ENCODE results near the gene TBPL1. TPM values are rescaled to one million over a fixed set of nuclear protein-coding genes. Genes with fewer than 3 reads are reported as not detected.

Gene TBPL1
- total and polyA plus RNA-seq, 4 donors = 37.7 to 77.9 (median 62.9) TPM

DNA sequence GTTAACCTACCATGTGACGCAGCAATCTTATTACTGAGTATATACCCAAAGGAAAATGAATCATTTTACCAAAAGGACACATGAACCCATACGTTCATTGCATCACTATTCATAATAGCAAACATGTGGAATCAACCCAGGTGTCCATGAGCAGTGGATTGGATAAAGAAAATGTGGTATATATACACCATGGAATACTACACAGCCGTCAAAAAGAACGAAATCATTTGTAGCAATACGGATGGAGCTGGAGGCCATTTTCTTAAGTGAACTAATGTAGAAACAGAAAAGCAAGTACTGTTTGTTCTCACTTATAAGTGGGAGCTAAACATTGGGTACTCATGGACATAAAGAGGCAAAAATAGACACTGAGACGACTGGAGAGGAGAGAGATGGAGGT lies 44.2 kb downstream of the TBPL1 start:
- DNase-seq (ENCODE audit: low read depth in 4 of 6, low spot score in 6 of 6) = no peak
- no peaks in the 10 kb centered on the region for H3K9me3 ChIP-seq (ENCODE audit: control insufficient read depth, insufficient read depth, low read length)
- 100% methylated on average over 2 of the region's 6 CpGs for WGBS (ENCODE audit: insufficient coverage)
- no peaks in the 10 kb centered on the region for H3K4me1 ChIP-seq (ENCODE audit: control insufficient read depth, insufficient read depth, low read length)
- H3K36me3 ChIP-seq (ENCODE audit: control insufficient read depth, insufficient read depth, low read length) = no peaks in the 10 kb centered on the region
- no peak overlapping the region for H3K27ac ChIP-seq (ENCODE audit: low read depth, low read length)
- H3K27me3 ChIP-seq (ENCODE audit: control insufficient read depth, insufficient read depth, low read length) = no peaks in the 10 kb centered on the region
- H3K4me3 ChIP-seq (ENCODE audit: low read depth, low read length) = no peak overlapping the region

DNA sequence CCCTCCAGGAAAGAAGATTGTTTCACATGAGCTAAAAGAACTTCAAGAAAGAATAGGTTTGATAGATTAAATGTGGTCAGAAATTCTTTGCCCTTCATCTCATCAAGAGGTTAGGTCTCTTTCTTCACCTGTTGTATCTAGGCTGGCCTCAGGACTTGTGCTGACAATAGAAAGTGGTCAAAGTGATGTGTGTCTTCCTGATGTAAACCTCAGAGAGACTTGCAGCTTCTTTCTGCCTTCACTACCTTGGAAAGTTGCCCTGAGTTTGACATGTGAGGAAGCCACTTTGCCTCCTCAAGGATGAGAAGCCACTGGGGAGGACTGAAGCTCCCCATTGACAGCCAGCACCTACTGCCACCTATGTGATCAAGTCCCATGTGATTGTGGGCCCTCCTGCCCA lies 46.3 kb downstream of the TBPL1 start:
- no peak overlapping the region for H3K27ac ChIP-seq (ENCODE audit: low read depth, low read length)
- no peaks in the 10 kb centered on the region for H3K9me3 ChIP-seq (ENCODE audit: control insufficient read depth, insufficient read depth, low read length)
- DNase-seq (ENCODE audit: low read depth in 4 of 6, low spot score in 6 of 6) = no peak
- peaks cover 3% of the 10 kb centered on the region for H3K4me1 ChIP-seq (ENCODE audit: control insufficient read depth, insufficient read depth, low read length)
- no peaks in the 10 kb centered on the region for H3K27me3 ChIP-seq (ENCODE audit: control insufficient read depth, insufficient read depth, low read length)
- H3K4me3 ChIP-seq (ENCODE audit: low read depth, low read length) = no peak overlapping the region
- no peaks in the 10 kb centered on the region for H3K36me3 ChIP-seq (ENCODE audit: control insufficient read depth, insufficient read depth, low read length)

DNA sequence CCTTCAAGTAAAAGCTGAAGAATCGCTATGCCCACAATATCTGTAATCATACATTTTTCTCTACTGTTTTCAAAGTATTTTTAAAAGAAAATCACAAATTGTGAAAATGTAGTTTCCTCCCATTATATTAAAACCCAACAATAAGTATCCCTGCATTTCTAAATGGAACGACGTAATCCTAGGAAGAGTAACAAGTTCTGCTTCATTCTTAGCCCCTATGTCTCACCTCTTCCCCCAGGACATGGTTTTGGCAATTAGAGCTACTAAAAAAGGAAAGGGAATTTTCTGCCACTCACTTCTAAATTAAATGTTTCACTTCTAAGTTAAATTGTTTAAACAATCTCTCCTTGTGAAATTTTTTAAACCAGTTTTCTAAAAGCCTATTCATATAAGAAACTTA lies 47.4 kb downstream of the TBPL1 start:
- Histone ChIP-seq H3K27me3 (ENCODE audit: control insufficient read depth, insufficient read depth, low read length) (no peaks in the 10 kb centered on the region), H3K27ac (ENCODE audit: low read depth, low read length) (no peak overlapping the region), H3K4me3 (ENCODE audit: low read depth, low read length) (no peak overlapping the region), H3K9me3 (ENCODE audit: control insufficient read depth, insufficient read depth, low read length) (no peaks in the 10 kb centered on the region), H3K36me3 (ENCODE audit: control insufficient read depth, insufficient read depth, low read length) (no peaks in the 10 kb centered on the region), H3K4me1 (ENCODE audit: control insufficient read depth, insufficient read depth, low read length) (peaks cover 3% of the 10 kb centered on the region)
- WGBS (ENCODE audit: insufficient coverage) = no CpG with 5 or more reads among the region's 3 CpGs
- no peak for DNase-seq (ENCODE audit: low read depth in 4 of 6, low spot score in 6 of 6)

DNA sequence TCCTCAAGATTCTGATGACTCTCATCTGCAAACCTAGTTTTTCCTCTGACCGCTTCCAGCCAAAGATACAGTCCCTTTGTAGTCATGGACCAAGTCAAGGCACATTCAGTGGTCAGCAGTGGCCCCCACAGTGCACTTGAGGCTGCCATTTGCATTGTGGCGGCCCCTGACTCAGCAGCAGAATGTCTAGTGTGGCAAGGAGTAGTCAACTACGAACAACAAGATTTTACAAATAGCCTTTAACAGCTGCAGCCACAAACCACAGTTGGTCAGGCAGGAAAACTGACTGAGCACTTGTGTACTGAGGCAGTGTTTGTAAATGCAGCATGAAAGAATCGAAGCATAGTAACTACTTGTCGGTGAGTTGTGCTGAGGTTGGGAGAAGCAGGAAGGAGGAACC lies 49.8 kb downstream of the TBPL1 start:
- Histone ChIP-seq H3K36me3 (ENCODE audit: control insufficient read depth, insufficient read depth, low read length) (no peaks in the 10 kb centered on the region), H3K4me1 (ENCODE audit: control insufficient read depth, insufficient read depth, low read length) (peaks cover 3% of the 10 kb centered on the region), H3K27me3 (ENCODE audit: control insufficient read depth, insufficient read depth, low read length) (no peaks in the 10 kb centered on the region), H3K4me3 (ENCODE audit: low read depth, low read length) (no peak overlapping the region), H3K9me3 (ENCODE audit: control insufficient read depth, insufficient read depth, low read length) (no peaks in the 10 kb centered on the region), H3K27ac (ENCODE audit: low read depth, low read length) (peak overlapping the region; percentile 53)
- 44% methylated on average over 3 of the region's 5 CpGs for WGBS (ENCODE audit: insufficient coverage)
- peak in 3 of 6 donors; percentile 12 to 61 (median 27) for DNase-seq (ENCODE audit: low read depth in 4 of 6, low spot score in 6 of 6)

DNA sequence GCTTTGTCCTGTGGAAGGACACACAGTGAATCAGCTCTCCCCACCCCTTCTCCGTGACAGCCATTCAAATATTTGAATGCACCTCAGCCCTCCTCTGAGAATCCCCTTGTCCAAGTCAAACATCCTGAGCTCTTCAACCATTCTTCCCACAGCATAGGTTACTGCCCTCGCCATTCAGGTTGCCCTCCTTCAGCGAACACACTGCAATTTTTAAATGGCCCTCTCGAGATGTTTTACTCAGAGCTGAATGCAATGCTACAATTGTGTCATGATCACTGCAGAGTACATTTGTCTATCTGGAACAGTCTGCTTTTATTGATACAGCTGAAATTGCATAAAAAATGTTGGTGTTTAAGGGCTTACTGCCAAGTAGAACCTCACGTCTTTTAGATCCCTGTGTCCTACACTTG lies 50.5 kb downstream of the TBPL1 start:
- peak overlapping the region; percentile 53 for H3K27ac ChIP-seq (ENCODE audit: low read depth, low read length)
- peak in 2 of 6 donors; percentile 28 to 47 for DNase-seq (ENCODE audit: low read depth in 4 of 6, low spot score in 6 of 6)
- H3K4me3 ChIP-seq (ENCODE audit: low read depth, low read length) = no peak overlapping the region

DNA sequence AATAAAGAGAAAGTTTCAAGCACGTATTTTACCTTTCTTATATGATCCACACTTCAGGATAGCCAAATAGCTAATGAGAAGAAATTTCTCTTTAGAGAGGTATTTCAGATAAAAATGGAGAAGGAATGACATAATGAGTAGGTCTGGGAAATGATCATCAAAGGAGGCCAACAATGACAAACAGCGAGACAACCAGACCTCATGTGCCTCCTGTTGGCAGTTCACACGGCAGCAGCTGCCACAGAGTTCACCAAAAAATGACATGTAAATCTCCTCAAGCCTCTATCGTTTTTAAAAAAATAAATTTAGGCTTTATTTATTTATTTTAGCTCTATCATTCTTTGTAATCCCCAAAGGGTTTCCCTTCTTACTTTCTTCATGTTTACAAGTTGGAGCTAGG lies 51.7 kb downstream of the TBPL1 start:
- Histone ChIP-seq H3K4me1 (ENCODE audit: control insufficient read depth, insufficient read depth, low read length) (peaks cover 3% of the 10 kb centered on the region), H3K27me3 (ENCODE audit: control insufficient read depth, insufficient read depth, low read length) (no peaks in the 10 kb centered on the region), H3K36me3 (ENCODE audit: control insufficient read depth, insufficient read depth, low read length) (no peaks in the 10 kb centered on the region), H3K27ac (ENCODE audit: low read depth, low read length) (no peak overlapping the region), H3K9me3 (ENCODE audit: control insufficient read depth, insufficient read depth, low read length) (peaks cover 2% of the 10 kb centered on the region), H3K4me3 (ENCODE audit: low read depth, low read length) (no peak overlapping the region)
- no peak for DNase-seq (ENCODE audit: low read depth in 4 of 6, low spot score in 6 of 6)
- WGBS (ENCODE audit: insufficient coverage) = no CpG with 5 or more reads among the region's 4 CpGs

More for the DNA sequence above, 50.5 kb downstream of the TBPL1 start:
- WGBS (ENCODE audit: insufficient coverage) = 36% methylated on average over 1 of the region's 5 CpGs
- Histone ChIP-seq H3K9me3 (ENCODE audit: control insufficient read depth, insufficient read depth, low read length) (no peaks in the 10 kb centered on the region), H3K4me1 (ENCODE audit: control insufficient read depth, insufficient read depth, low read length) (peaks cover 3% of the 10 kb centered on the region), H3K36me3 (ENCODE audit: control insufficient read depth, insufficient read depth, low read length) (no peaks in the 10 kb centered on the region), H3K27me3 (ENCODE audit: control insufficient read depth, insufficient read depth, low read length) (no peaks in the 10 kb centered on the region)

DNA sequence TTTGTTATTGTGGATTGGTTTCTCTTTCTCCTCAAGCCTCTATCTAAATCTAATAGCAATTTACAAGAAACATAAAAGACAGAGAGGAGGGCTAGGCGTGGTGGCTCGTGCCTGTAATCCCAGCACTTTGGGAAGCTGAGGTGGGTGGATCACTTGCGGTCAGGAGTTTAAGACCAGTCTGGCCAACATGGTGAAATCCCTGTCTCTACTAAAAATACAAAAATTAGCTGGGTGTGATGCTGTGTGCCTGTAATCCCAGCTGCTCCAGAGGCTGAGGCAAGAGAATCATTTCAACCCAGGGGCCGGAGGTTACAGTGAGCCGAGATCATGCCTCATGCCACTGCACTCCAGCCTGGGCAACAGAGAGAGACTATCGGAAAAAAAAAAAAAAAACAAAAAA lies 52.8 kb downstream of the TBPL1 start:
- Histone ChIP-seq H3K27ac (ENCODE audit: low read depth, low read length) (no peak overlapping the region), H3K36me3 (ENCODE audit: control insufficient read depth, insufficient read depth, low read length) (no peaks in the 10 kb centered on the region), H3K9me3 (ENCODE audit: control insufficient read depth, insufficient read depth, low read length) (peaks cover 2% of the 10 kb centered on the region), H3K4me3 (ENCODE audit: low read depth, low read length) (no peak overlapping the region), H3K27me3 (ENCODE audit: control insufficient read depth, insufficient read depth, low read length) (no peaks in the 10 kb centered on the region), H3K4me1 (ENCODE audit: control insufficient read depth, insufficient read depth, low read length) (peaks cover 3% of the 10 kb centered on the region)
- DNase-seq (ENCODE audit: low read depth in 4 of 6, low spot score in 6 of 6) = no peak
- WGBS (ENCODE audit: insufficient coverage) = 100% methylated on average over 1 of the region's 6 CpGs

DNA sequence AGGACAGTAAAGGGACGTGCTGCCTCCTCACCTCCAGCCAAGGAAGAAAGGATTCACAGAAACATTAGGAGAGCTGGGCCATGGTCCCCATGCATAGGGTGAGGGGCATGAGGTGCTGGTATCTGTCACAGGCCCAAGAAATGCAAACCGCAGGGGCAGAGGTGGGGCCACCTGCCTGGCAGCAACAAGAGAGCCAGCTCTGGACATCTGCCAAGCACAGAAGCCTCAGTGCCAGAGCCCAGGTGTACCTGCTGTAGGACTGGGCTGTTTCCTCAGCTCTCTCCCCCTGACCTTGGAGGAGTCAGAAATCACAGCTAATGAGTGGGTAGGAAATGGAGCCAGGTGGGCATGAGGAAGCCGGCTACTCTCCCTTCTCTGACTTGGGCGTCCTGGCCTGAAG lies 54.1 kb downstream of the TBPL1 start:
- Histone ChIP-seq H3K4me1 (ENCODE audit: control insufficient read depth, insufficient read depth, low read length) (peaks cover 3% of the 10 kb centered on the region), H3K4me3 (ENCODE audit: low read depth, low read length) (no peak overlapping the region), H3K27me3 (ENCODE audit: control insufficient read depth, insufficient read depth, low read length) (no peaks in the 10 kb centered on the region), H3K36me3 (ENCODE audit: control insufficient read depth, insufficient read depth, low read length) (no peaks in the 10 kb centered on the region), H3K27ac (ENCODE audit: low read depth, low read length) (no peak overlapping the region), H3K9me3 (ENCODE audit: control insufficient read depth, insufficient read depth, low read length) (peaks cover 2% of the 10 kb centered on the region)
- DNase-seq (ENCODE audit: low read depth in 4 of 6, low spot score in 6 of 6) = no peak
- WGBS (ENCODE audit: insufficient coverage) = 100% methylated on average over 2 of the region's 4 CpGs

DNA sequence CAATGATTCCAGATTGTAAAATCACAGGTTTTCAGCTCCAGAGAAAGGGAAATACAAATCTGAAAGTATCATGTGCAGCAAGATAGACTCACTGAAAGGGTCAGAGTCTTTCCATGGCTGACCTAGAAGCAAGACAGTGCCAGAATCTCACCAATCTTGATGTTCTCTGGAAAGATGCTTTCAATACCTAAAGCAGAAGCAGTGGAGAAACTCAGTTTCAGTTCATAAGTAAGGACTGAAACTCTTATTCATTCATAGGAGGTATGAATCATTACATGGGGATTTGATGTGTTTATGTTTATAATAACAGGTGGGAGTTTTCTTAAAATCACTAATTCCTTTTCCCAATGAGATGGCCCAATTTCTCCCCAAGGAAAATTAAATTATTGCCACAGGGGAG lies 56.9 kb downstream of the TBPL1 start:
- no peak overlapping the region for H3K27ac ChIP-seq (ENCODE audit: low read depth, low read length)
- H3K4me1 ChIP-seq (ENCODE audit: control insufficient read depth, insufficient read depth, low read length) = no peaks in the 10 kb centered on the region
- DNase-seq (ENCODE audit: low read depth in 4 of 6, low spot score in 6 of 6) = no peak
- H3K4me3 ChIP-seq (ENCODE audit: low read depth, low read length) = no peak overlapping the region
- no peaks in the 10 kb centered on the region for H3K27me3 ChIP-seq (ENCODE audit: control insufficient read depth, insufficient read depth, low read length)
- no peaks in the 10 kb centered on the region for H3K36me3 ChIP-seq (ENCODE audit: control insufficient read depth, insufficient read depth, low read length)
- H3K9me3 ChIP-seq (ENCODE audit: control insufficient read depth, insufficient read depth, low read length) = peaks cover 2% of the 10 kb centered on the region

DNA sequence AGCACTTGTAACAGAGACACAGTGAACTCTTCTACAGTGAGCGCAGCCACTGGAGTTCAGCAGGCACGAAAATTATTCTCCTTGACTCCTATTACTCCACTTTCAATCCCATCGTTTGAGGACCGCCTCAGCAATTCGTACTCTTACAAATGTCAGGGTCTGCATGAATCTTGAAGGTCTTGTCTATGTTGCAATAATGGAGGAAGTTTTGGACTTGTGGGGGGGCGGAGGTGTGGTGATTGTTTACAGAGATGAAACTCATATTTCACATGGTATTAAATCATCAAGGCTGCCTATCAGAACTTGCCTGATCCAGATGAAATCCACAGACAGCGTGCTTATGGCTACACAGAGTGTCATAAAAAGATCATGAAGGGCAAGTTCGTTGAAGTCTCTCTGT lies 57.4 kb downstream of the TBPL1 start:
- Histone ChIP-seq H3K9me3 (ENCODE audit: control insufficient read depth, insufficient read depth, low read length) (peaks cover 2% of the 10 kb centered on the region), H3K36me3 (ENCODE audit: control insufficient read depth, insufficient read depth, low read length) (no peaks in the 10 kb centered on the region), H3K27me3 (ENCODE audit: control insufficient read depth, insufficient read depth, low read length) (no peaks in the 10 kb centered on the region), H3K4me3 (ENCODE audit: low read depth, low read length) (no peak overlapping the region), H3K27ac (ENCODE audit: low read depth, low read length) (no peak overlapping the region), H3K4me1 (ENCODE audit: control insufficient read depth, insufficient read depth, low read length) (no peaks in the 10 kb centered on the region)
- WGBS (ENCODE audit: insufficient coverage) = 90% methylated on average over 4 of the region's 8 CpGs
- no peak for DNase-seq (ENCODE audit: low read depth in 4 of 6, low spot score in 6 of 6)

Data from spinal cord (tissue), 10 donors.